Fibroblast of lung (primary cell): ENCODE measurements around the gene ANAPC2. TPM values are rescaled to one million over a fixed set of nuclear protein-coding genes. Genes with fewer than 3 reads are reported as not detected.

Experiments used
- DNase-seq, 2 donors: peaks; one replicate each; pipeline versions ENCODE4 v3.0.0 to v3.0.0-alpha.2; 2010; ENCODE audit warnings: low read depth in 2 of 2
- H2AFZ ChIP-seq: 2 replicates; pipeline ENCODE4 v1.5.1; 2012; ENCODE audit warnings: low read length, control low read depth, inconsistent platforms
- H3K27ac ChIP-seq: 2 replicates; pipeline ENCODE4 v1.5.1; 2011; ENCODE audit warnings: low read length, control low read depth; ENCODE audit not compliant: insufficient read depth
- H3K27me3 ChIP-seq: 2 replicates; pipeline ENCODE4 v1.5.1; 2011; ENCODE audit warnings: mild to moderate bottlenecking, low read length; ENCODE audit not compliant: control insufficient read depth, insufficient read depth
- H3K36me3 ChIP-seq: 2 replicates; pipeline ENCODE4 v1.5.1; 2011; ENCODE audit warnings: low read length; ENCODE audit not compliant: control insufficient read depth, insufficient read depth
- H3K4me1 ChIP-seq: 2 replicates; pipeline ENCODE4 v1.5.1; 2011; ENCODE audit warnings: low read length; ENCODE audit not compliant: control insufficient read depth, insufficient read depth; ENCODE audit errors: extremely low read depth
- H3K4me2 ChIP-seq: 2 replicates; pipeline ENCODE4 v1.5.1; 2011; ENCODE audit warnings: low read length, control low read depth; ENCODE audit not compliant: insufficient read depth; ENCODE audit errors: extremely low read depth
- H3K4me3 ChIP-seq, 4 experiments: fragments of 200-600 bp in 1 of 4; sonication (generic) in 1 of 4; replicated peaks in 1 of 4; 2 replicates each; pipeline ENCODE4 v1.5.1; 2011 to 2016; ENCODE audit warnings: low read length in 4 of 4, low read depth in 3 of 4, mild to moderate bottlenecking in 3 of 4, control low read depth in 2 of 4, inconsistent platforms in 1 of 4, mixed read lengths in 1 of 4; ENCODE audit not compliant: insufficient read depth in 1 of 4; ENCODE audit errors: control extremely low read depth in 1 of 4
- H3K79me2 ChIP-seq: 2 replicates; pipeline ENCODE4 v1.5.1; 2012; ENCODE audit warnings: mild to moderate bottlenecking, low read length, inconsistent platforms; ENCODE audit not compliant: control insufficient read depth, insufficient read depth
- H3K9ac ChIP-seq: 2 replicates; pipeline ENCODE4 v1.5.1; 2011; ENCODE audit warnings: mild to moderate bottlenecking, low read length, control low read depth; ENCODE audit not compliant: insufficient read depth
- H3K9me3 ChIP-seq: 2 replicates; pipeline ENCODE4 v1.5.1; 2012; ENCODE audit warnings: low read depth, low read length; ENCODE audit not compliant: control insufficient read depth, insufficient read depth
- H4K20me1 ChIP-seq: 2 replicates; pipeline ENCODE4 v1.5.1; 2011; ENCODE audit warnings: low read length; ENCODE audit not compliant: control insufficient read depth, insufficient read depth; ENCODE audit errors: extremely low read depth
- EZH2 ChIP-seq: IDR thresholded peaks from 2 replicates; pipeline ENCODE4 v1.5.1; 2012; ENCODE audit warnings: low read length, control low read depth, mild to moderate bottlenecking; ENCODE audit errors: missing control alignments
- polyA plus RNA-seq, 2 donors: library from polyadenylated mRNA; depleted of rRNA in 1 of 2; stranded (reverse) in 1 of 2; unstranded in 1 of 2; fragments of >200 nt; gene quantifications; 2 replicates each; pipeline ENCODE4 v1.2.1, GENCODE V29; 2011 to 2012; ENCODE audit warnings: missing spikeins in 1 of 2
- total RNA-seq: library from RNA; depleted of rRNA; stranded (reverse); fragments of >200 nt; gene quantifications from 2 replicates; pipeline ENCODE4 v1.2.1, GENCODE V29; 2014
- TF ChIP-seq, protein P1 (sequence below), 2 donors: IDR thresholded peaks in 1 of 2; conservative IDR thresholded peaks in 1 of 2; 1 replicate in 1 of 2; 2 replicates in 1 of 2; pipeline ENCODE4 v1.5.1; 2011 to 2012; ENCODE audit warnings: low read length in 2 of 2, control low read depth in 1 of 2, inconsistent platforms in 1 of 2, low read depth in 1 of 2, mild to moderate bottlenecking in 1 of 2

ANAPC2 gene
- total and polyA plus RNA-seq, 2 donors (not counting 1 experiment from before 2014, with no cell fraction given): 9.1 to 18.0 TPM

- DNase-seq: no peak
- Histone ChIP-seq H3K27ac (no peak overlapping the region), H3K4me1 (no peaks in the 10 kb centered on the region), H3K36me3 (peaks cover 3% of the 10 kb centered on the region), H3K9me3 (no peaks in the 10 kb centered on the region), H3K9ac (no peak overlapping the region), H3K79me2 (no peaks in the 10 kb centered on the region), H4K20me1 (no peaks in the 10 kb centered on the region), H3K27me3 (peaks cover 21% of the 10 kb centered on the region), H3K4me2 (no peak overlapping the region), H3K4me3 (no peak overlapping the region), H2AFZ (no peak overlapping the region)
- no peak for TF ChIP-seq EZH2
- TF ChIP-seq, protein P1, sequence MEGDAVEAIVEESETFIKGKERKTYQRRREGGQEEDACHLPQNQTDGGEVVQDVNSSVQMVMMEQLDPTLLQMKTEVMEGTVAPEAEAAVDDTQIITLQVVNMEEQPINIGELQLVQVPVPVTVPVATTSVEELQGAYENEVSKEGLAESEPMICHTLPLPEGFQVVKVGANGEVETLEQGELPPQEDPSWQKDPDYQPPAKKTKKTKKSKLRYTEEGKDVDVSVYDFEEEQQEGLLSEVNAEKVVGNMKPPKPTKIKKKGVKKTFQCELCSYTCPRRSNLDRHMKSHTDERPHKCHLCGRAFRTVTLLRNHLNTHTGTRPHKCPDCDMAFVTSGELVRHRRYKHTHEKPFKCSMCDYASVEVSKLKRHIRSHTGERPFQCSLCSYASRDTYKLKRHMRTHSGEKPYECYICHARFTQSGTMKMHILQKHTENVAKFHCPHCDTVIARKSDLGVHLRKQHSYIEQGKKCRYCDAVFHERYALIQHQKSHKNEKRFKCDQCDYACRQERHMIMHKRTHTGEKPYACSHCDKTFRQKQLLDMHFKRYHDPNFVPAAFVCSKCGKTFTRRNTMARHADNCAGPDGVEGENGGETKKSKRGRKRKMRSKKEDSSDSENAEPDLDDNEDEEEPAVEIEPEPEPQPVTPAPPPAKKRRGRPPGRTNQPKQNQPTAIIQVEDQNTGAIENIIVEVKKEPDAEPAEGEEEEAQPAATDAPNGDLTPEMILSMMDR (conservative IDR thresholded peaks at IDR 0.05 in 1 of 2, IDR thresholded peaks at IDR 0.05 in 1 of 2; ENCODE audit: low read depth in 1 of 2, low read length in 2 of 2): no peak
Measured at GRCh38 chr9:137172901-137173795, 15.2 kb downstream of the ANAPC2 start.

DNA sequence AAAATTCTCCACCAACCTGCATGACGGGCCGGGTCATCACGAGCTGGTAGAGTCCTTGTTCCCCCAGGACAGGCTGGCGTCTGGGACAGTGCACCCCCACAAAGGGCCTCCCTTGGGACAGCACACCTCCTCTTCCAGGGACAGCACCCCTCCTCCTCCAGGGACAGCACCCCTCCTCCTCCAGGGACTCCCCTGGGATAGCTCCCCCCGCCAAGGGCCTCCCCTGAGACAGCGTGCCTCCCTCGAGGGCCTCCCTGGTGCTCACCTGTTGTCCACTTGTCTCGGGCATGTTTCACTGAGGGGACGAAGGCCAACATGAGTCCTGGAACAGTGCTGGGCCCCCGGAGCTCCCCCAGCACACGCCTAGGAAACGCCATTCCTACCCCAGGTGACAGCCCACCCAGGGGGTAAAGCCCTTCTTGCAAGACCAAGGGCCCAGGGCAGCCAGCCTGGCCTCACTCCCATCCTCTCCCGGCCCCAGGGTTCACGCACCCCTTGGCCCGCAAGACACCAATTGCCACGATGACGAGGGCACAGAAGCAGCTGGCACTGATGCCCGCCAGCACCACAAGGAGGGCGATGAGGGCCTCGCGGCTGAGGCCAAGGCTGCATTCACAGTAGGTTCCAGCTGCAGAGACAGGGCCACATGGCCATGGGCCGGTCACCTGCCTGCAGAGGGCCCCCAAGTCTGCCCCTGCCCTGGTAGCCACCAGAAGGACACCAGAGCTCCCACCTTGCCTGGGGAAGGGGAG, 17.0 kb downstream of the ANAPC2 start:
- Histone ChIP-seq H3K79me2 (no peaks in the 10 kb centered on the region), H2AFZ (no peak overlapping the region), H3K27ac (no peak overlapping the region), H3K4me3 (no peak overlapping the region), H4K20me1 (no peaks in the 10 kb centered on the region), H3K9ac (no peak overlapping the region), H3K4me1 (no peaks in the 10 kb centered on the region), H3K9me3 (no peaks in the 10 kb centered on the region), H3K36me3 (no peaks in the 10 kb centered on the region), H3K4me2 (no peak overlapping the region), H3K27me3 (peaks cover 31% of the 10 kb centered on the region)
- TF ChIP-seq EZH2: no peak
- TF ChIP-seq, protein P1 (conservative IDR thresholded peaks at IDR 0.05 in 1 of 2, IDR thresholded peaks at IDR 0.05 in 1 of 2; ENCODE audit: low read depth in 1 of 2, low read length in 2 of 2): no peak
- DNase-seq: no peak

DNA sequence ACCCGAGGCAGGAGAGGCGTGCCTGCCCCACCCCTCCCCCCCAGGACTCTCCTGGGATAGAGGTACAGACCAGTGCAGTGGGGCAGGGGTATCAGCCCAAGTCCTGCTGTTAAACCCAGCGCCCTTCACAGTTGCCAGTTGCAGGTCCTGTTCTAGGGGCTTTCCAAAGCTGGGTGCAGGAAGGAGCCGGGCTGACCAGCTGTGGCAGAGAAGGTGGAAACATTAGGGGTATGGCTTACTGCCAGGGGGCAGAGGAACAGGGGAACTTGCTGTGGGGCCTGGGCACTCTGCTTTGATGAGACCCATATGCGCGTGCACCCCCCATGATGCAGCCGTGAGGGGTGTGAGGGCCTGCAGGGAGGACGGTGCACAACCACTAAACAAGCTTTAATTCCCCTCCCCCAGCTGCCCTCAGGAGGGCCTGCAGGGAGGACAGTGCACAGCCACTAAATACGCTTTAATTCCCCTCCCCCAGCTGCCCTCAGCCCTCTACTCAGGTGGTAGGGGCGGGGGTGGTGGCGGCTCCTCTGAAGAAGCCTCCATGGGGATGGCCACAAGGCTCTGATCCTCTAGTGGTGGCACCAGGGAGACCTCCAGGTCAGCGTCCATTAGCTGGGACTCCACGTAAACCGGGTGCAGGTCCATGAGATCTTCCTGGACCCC, 17.7 kb downstream of the ANAPC2 start:
- Histone ChIP-seq H3K27me3 (peaks cover 32% of the 10 kb centered on the region), H3K9me3 (no peaks in the 10 kb centered on the region), H3K36me3 (no peaks in the 10 kb centered on the region), H3K79me2 (no peaks in the 10 kb centered on the region), H2AFZ (no peak overlapping the region), H3K4me2 (no peak overlapping the region), H3K4me1 (no peaks in the 10 kb centered on the region), H4K20me1 (no peaks in the 10 kb centered on the region), H3K27ac (no peak overlapping the region), H3K9ac (no peak overlapping the region), H3K4me3 (no peak overlapping the region)
- TF ChIP-seq, protein P1 (conservative IDR thresholded peaks at IDR 0.05 in 1 of 2, IDR thresholded peaks at IDR 0.05 in 1 of 2; ENCODE audit: low read depth in 1 of 2, low read length in 2 of 2): no peak
- TF ChIP-seq EZH2: no peak
- no peak for DNase-seq
